ENCODE results near the gene SERP2.

SERP2 gene

GRCh38 chr13:44437356-44438233, 64.0 kb downstream of the SERP2 start:
- DNase-seq: peak; percentile 56

GRCh38 chr13:44438234-44438579, 64.6 kb downstream of the SERP2 start:
- DNase-seq: no peak

- no peak for DNase-seq
These were observed 65.9 kb downstream of the SERP2 start for GRCh38 chr13:44439452-44440024.

DNA sequence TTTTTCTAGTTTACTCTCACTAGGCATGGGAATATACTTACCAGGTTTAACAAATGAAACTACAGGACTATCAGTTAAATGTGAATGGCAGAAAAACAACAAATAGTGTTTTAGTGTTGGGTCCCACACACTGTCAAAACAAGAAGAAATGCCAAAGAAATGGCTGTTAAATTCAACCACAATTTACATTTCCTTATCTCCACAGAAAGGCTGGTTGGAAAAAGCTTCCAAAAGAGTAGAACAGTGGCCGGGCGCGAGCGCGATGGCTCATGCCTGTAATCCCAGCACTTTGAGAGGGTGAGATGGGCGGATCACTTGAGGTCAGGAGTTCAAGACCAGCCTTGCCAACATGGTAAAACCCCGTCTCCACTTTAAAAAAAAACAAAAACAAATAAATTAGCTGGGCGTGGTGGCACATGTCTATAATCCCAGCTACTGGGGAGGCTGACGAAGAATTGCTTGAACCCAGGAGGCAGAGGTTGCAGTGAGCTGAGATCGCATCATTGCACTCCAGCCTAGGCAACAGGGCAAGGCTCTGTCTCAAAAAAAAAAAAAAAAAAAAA, 66.5 kb downstream of the SERP2 start:
- DNase-seq: no peak

All from activated CD4-positive, alpha-beta T cell treated with anti-CD3 and anti-CD28 coated beads, Interleukin-2, amount 50 U/mL, for 16 hours (primary cell).